Brain microvascular endothelial cell (primary cell): Measurements from ENCODE around the gene BUB1.
A peak's percentile ranks its signal among the peaks of the same experiment; 100 is the strongest.

Experiments
- DNase-seq: peaks from one replicate; pipeline ENCODE4 v3.0.0-alpha.2; 2020
- H3K27ac ChIP-seq: fragments of 250-450 bp; sonication (Bioruptor Pico); 2 replicates; pipeline ENCODE4 v1.5.1; 2020; ENCODE audit warnings: mild to moderate bottlenecking, moderate library complexity
- H3K27me3 ChIP-seq: fragments of 250-450 bp; sonication (Bioruptor Pico); replicated peaks from 2 replicates; pipeline ENCODE4 v1.5.1; 2020; ENCODE audit warnings: mild to moderate bottlenecking
- H3K36me3 ChIP-seq: fragments of 250-450 bp; sonication (Bioruptor Pico); replicated peaks from 2 replicates; pipeline ENCODE4 v1.5.1; 2020; ENCODE audit warnings: mild to moderate bottlenecking
- H3K4me3 ChIP-seq: 2 replicates; pipeline ENCODE4 v1.5.1; 2011; ENCODE audit warnings: low read depth, mild to moderate bottlenecking, control low read depth, low read length, moderate library complexity
- CTCF ChIP-seq: IDR thresholded peaks from 2 replicates; pipeline ENCODE4 v1.5.1; 2011; ENCODE audit warnings: low read depth, mild to moderate bottlenecking, moderate library complexity, low read length, control low read depth, inconsistent platforms; ENCODE audit errors: missing control alignments
- in situ Hi-C: cut with HindIII; loops from 2 replicates; pipeline ENCODE4 v1.10.0; 2017; ENCODE audit warnings: low sequenced_read_pairs, low pct_ligation_motif_present

The BUB1 gene

DNA sequence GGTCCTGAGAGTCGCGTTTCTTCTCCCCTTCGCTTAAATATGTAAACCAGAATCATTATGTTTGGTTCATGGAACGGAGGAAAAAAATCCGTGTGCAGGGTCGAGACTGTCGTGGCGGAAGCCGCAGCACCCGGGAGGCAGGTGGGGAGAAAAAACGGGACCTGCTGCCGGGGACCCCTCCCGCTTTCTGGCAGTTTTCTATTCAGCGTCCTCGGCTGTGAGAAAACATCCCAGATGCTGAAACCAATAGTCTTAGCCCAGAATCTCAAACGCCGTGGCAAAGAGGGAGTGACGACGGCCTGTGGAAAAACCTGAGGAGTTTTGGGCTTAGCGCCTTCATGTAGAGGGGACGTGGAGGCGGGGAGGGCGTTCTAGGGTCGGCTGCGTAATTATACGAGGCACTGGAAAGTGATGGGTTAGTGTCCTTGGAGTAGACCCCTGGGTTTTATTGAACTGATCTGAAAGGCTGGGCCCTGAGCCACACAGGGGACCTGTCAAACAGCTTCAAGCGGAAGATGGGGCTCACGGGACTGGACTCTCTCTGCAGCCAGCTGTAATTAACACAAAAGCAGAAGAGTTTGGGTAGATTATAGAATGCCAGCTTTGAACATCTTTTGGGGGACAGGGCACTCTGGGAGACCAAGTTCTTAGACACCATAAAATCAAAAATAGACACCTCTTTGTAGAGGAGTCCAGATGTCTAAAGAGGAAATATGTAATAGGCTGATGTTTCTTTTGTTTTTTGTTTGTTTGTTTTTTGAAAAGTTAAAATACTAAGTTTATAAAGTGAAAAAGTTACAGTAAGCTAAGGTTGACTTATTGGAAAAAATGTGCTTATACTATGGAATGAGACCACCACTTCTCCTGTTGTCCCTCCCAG lies 834 bp upstream of the BUB1 start:
- in situ Hi-C loops: no loop called here
- Histone ChIP-seq H3K36me3 (no peaks in the 10 kb centered on the region), H3K27ac (peak overlapping the region; percentile 44), H3K4me3 (peak overlapping the region; percentile 84), H3K27me3 (peaks cover 2% of the 10 kb centered on the region)
- no peak for DNase-seq
- TF ChIP-seq CTCF: no peak

DNA sequence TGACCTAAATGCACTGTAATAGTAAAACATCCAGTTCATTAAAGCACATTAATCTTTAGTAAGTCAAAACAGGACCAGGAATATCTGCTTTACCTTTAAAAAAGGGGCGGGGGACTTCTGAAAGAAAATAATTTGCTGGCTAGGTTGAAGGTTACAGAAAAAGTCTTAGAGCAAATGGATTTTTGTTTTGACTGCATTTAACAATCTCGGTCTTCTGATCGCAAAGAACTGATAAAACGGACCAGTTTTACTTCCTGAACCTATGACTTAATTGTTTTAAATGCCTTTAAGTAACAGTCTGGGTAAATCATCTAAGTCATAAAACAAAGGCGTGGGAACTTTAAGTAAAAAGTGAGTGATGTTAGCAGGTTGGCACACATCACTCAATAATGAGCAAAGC lies 783 bp downstream of the BUB1 start:
- in situ Hi-C loops: no loop called here
- no peak for TF ChIP-seq CTCF

DNA sequence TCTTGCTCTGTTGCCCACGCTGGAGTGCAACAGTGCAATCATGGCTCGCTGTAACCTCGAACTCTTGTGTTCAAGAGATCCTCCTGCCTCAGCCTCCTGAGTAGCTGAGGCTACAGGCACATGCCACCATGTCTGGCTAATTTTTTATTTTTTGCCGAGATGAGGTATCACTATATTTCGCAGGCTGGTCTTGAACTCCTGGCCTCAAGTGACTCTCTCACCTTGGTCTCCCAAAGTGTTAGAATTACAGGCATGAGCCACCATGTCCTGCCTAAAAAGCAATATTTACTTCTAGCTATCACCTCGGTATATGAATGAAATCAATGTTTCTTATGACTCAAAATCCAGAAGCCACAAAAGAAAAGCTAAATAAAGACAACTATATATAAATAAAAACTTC lies 2.2 kb downstream of the BUB1 start:
- in situ Hi-C loops: no loop called here
- no peak for TF ChIP-seq CTCF
- Histone ChIP-seq H3K27me3 (no peaks in the 10 kb centered on the region), H3K27ac (peak overlapping the region; percentile 56), H3K36me3 (no peaks in the 10 kb centered on the region), H3K4me3 (no peak overlapping the region)
- no peak for DNase-seq

More for the DNA sequence above, 783 bp downstream of the BUB1 start:
- Histone ChIP-seq H3K4me3 (peak overlapping the region; percentile 84), H3K27me3 (no peaks in the 10 kb centered on the region), H3K27ac (no peak overlapping the region), H3K36me3 (no peaks in the 10 kb centered on the region)
- DNase-seq: no peak

DNA sequence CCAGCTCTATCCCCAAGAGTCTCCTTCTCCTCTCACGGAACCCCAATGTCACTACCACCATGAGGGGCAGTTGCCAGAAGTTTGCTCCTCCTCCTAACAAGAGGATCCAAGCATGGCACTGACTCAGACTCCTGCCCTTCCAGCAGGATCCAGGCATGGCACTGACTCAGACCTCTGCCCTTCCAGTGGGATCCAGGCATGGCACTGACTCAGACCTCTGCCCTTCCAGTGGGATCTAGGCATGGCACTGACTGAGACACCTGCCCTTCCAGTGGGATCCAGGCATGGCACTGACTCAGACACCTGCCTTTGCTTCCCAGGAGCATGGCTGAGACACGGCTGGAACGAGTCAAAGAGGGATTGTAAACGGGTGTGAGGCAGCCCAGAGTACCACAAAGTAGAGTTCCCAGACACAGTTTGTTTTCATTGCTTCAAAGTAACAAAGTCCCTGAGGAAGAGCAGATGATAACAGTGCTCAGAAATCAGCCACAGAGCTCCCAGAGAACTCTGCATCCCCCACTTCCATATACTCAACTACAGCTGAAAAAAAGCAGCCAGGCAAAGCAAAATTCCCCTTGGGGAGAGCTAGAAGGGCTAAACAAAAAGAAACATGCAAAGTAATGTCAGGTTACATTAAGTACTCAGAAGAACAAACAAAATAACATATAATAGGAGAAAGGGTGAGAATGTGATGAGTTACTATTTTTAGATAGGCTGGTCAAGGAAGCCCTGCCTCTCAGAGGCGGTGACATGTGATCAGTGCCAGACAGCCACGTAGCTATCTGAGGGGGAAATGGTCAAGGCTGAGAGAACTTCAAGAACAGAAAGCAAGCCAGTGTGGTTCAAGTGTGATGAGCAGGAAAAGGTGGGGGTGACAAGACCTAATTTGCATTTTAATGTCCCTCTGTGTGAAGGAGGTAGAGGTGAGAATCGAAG lies 3.0 kb downstream of the BUB1 start:
- DNase-seq: peak; percentile 42
- Histone ChIP-seq H3K27me3 (no peaks in the 10 kb centered on the region), H3K27ac (peak overlapping the region; percentile 56), H3K36me3 (no peaks in the 10 kb centered on the region), H3K4me3 (no peak overlapping the region)
- in situ Hi-C loops: no loop called here
- TF ChIP-seq CTCF: no peak

- no peak overlapping the region for H3K27ac ChIP-seq
- no peaks in the 10 kb centered on the region for H3K27me3 ChIP-seq
- H3K36me3 ChIP-seq: peaks cover 2% of the 10 kb centered on the region
- no peak for TF ChIP-seq CTCF
- no peak overlapping the region for H3K4me3 ChIP-seq
- no peak for DNase-seq
- in situ Hi-C loops: no loop called here
Observed at GRCh38 chr2:110673201-110673600, 4.7 kb downstream of the BUB1 start.
